NK-92 treated with Interleukin-12 subunit alpha and Interleukin-12 subunit beta, amount 100 ng/mL, for 24 hours (cell line): ENCODE results near the gene WSCD1.

Experiments
- DNase-seq: peaks from one replicate; lab custom pipeline; 2025; lab: John Stamatoyannopoulos, UW

Gene WSCD1

DNA sequence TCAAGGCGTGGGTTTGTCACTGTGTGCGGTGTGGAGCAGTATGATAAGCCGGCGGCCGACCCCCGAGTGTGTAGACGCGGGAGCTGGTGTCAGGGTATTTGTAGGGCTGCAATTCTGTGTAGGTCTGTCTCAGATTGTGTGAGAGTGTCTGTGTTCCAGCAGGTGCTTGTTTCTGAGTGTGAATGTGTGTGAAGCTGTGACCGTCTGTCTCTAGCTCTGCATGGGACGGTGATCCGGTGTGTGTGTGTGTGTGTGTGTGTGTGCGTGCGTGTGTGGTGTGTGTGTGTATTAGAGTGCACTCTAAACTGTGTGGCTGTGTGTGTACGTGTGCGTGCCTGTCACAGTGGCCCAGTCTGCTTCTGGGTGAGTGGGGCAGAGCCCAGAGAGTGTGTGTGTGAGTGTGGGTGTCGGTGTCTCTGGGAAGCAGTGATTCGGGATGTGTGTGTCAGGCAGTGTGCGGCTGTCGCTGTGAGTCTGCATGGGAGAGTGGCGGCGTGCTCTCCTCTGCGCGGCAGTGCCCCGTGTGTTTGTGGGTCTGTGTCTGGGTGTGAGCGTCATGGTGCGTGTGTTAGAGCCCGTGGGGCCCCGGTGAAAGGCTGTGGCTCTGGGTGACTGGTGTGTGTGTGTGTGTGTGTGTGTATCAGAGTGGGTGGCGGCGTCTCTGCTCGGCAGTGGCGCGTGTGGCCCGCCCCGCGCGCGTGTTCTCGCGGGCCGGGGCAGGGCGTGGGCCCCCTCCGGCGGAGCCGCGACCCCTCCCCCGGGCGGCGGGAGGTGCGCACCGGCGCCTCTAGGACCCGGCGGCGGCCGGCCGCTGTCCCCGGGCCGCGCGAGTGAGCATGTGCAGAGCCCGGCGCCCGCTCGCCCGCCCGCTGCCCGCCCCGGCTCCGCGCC, at the start of gene WSCD1:
WSCD1 (plus strand) TSS at position 841 of the 891 bp plus-strand sequence. CDS start 10,280 bp downstream, outside the sequence.
- DNase-seq = no peak

GRCh38 chr17:6021011-6021400, 49.2 kb upstream of the WSCD1 start:
- DNase-seq = no peak

DNA sequence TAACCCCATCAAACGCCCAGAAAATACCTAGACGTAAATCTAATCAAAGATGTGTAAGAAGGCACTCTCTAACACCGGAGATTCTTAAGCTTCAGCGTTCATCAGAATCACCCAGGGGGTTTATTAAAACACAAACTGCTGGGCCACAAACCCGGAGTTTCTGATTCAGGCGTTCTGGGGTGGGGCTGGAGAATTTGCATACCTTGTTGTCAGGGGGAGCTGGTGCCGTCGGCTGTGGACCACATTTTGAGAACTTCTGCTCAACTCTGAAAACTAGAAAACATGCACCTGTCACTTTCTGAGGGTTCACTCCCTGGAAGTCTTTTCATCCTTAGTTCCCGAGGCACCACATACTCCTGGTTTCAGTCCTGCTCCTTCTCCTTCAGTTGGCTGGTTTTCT, 48.6 kb upstream of the WSCD1 start:
- no peak for DNase-seq

- DNase-seq = no peak
These were observed 46.9 kb upstream of the WSCD1 start for GRCh38 chr17:6023036-6023831.

- no peak for DNase-seq
These were observed 45.6 kb upstream of the WSCD1 start for GRCh38 chr17:6024576-6024975.

- no peak for DNase-seq
These were observed 42.7 kb upstream of the WSCD1 start for GRCh38 chr17:6027342-6028024.

DNA sequence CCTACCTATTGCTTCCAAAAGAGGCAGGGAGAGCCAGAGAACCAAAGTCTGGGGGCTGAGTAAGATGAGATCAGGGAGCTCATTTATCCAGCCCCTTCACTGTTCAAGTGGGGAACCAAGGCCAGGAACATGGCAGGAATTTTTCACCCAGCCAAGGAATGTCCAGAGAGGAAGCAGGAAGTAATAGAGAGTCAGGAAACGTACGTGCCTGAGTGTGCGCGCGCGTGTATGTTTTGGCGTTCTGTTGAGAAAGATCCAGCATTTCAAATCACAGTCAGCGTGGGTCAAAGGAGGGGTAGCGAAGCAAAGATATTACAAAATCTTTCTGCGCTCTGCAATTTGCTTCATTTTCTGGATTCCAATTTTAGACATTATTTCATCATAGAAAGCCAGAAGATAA, 41.9 kb upstream of the WSCD1 start:
- no peak for DNase-seq

DNA sequence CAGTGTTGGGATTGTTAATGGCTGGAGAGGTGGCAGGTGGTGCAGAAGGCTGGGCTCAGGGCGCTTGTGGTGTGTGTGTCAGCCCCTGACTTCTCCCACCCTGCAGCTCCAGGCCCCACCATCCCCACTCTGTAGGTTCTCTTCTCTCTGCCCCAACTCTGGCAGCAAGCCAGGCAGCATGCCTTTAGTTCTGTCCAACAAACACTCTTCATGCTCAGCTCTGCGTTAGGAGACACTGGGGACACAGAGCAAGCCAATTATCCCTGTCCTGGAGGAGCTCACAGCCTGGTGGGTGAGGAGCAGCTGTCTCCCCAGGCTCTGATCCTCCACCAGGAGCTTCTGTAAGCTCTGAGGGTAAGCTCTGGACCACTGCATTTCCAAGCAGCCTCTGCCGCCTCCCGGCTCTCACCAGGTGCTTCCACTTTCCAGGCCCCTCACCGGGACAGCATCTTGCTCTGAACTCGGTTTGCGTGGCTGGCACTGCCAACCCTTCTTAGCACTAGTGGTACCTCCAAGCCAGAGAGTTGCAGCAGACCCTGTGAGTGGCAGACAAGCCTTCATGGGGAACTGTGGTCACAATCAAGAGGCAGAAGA, 34.3 kb upstream of the WSCD1 start:
- DNase-seq = no peak

DNA sequence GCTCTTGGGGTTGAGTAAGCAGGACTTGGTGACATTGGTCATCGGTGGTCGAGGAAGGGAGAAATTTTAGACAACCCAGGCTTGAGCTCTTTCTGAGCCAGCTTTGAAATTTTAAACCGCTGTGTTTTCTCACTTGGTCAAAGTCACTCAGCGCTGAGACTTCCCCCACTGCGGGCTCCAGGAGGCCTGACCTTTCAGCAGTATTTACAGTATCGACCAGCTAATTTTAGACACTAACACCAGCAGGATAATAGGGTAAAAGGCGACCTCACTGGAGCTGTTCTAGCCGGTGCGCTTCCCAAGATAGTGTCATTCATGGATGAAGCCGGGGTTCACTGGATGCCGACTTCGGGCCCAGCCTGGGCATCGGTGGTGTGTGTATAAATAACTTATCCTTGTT, 29.7 kb upstream of the WSCD1 start:
- no peak for DNase-seq

DNA sequence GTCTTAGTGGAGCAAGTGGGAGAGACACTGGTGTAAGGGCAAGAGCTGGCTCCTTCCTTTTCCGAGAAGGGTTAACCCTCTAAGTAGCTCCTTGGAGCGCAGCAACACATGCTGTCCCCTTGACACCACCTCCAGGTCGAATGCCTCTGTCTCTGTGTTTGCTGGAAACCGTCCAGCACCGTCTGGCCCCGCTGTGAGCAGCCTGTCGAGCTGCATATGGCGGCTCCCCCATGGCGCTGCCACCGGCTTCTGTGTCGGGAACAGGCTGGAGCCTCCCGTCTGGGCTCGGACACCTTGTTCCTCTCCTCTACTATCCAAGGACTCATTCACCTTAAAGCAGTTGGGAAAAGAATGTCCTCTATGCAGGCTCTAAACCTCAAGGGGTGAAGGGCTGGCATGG, 28.9 kb upstream of the WSCD1 start:
- no peak for DNase-seq

GRCh38 chr17:6043405-6043804, 26.8 kb upstream of the WSCD1 start:
- DNase-seq = no peak

- no peak for DNase-seq
These were observed 25.9 kb upstream of the WSCD1 start for GRCh38 chr17:6044261-6044660.

DNA sequence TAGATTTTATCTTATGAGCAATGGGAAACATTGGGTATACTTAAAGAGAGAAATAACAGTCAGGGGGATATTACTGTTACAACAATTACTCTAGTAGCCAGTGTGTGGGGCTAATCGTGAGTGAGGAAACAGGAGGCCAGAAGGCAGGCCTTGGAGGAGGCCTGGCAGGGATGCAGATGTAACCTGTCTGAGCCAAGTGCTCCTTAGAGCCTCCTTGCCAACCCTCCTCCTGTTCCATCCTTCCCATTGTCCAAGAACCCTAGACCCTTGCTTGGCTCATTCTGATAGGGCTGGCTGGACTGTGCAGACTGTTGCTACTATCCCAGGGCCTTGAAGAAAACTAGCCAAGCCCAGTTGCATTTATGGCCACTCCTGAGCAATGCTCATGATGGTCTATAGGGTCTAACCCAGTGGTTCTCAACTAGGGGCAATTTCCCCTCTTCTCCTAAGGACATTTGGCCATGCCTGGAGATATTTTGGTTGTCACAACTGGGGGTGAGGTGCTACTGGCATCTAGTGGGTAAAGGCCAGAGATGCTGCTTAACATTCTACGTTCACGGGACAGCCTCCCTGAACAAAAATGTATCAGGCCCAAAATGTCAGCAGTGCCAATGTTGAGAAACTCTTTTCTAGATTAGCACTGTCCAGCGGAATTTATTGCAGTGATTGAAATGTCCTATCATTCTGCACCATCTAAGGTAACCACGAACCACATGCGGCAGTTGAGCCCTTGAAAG, 24.4 kb upstream of the WSCD1 start:
- no peak for DNase-seq

GRCh38 chr17:6046431-6046830, 23.7 kb upstream of the WSCD1 start:
- DNase-seq = no peak

- no peak for DNase-seq
These were observed 23.2 kb upstream of the WSCD1 start for GRCh38 chr17:6046931-6047330.

GRCh38 chr17:6047966-6048365, 22.2 kb upstream of the WSCD1 start:
- no peak for DNase-seq

DNA sequence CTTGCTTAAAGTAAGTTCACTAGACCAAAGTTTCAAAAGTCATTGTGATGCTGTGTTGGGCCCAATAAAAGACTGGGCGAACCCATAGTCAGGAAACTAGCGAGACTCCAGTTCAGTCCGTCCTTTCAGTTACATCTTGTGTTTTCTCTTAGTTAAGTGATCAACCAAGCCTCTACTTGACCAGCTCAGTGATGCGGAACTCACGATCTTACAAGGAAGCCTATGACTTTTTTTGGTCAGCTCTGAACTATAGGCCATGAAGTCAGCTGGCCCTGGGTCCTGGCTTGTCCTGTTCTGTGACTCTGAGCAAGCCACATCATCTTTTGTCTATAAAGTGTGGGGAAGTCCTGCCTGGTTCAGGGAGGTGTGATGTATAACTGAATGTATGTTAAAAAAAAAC, 21.7 kb upstream of the WSCD1 start:
- no peak for DNase-seq

DNA sequence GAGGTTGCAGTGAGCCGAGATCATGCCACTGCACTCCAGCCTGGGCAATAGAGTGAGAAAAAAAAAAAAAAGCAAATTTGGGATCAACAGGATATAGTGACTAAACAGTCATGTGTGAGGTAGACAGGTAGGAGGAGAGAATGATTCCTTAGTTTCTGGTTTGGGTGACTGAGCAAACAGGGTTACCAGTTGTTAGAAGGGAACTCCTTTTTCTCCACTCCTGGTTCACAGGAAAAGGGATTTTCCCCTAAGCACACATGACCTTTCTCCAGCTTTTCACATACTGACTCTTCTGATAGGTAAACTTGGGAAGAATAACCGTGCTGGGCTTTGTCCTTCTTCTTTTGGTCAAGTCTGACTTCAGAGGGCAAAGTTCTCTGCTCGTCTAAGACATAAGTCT, 17.3 kb upstream of the WSCD1 start:
- no peak for DNase-seq

GRCh38 chr17:6054372-6054771, 15.8 kb upstream of the WSCD1 start:
- no peak for DNase-seq

- DNase-seq = no peak
These were observed 14.1 kb upstream of the WSCD1 start for GRCh38 chr17:6056104-6056503.

- no peak for DNase-seq
These were observed 12.6 kb upstream of the WSCD1 start for GRCh38 chr17:6057562-6057961.

DNA sequence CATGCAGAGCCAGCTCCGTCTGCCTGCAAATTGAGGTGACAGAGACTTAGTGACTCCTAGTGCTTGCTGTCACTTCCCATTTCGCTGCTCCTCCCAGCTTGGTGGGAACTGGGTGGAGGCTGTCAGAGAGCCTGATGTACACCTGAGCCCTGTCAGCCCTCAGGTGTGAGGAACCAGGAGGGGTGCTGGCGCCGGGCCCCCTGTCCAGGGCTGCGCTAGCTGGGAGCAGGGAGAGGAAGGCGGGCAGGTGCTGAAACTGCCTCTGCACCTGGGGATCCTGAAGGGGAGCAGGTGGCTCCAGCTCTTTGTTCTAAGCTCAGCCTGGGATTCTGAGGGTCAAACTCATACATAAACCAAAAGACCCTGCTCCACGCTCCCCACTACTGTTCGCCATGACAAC, 10.8 kb upstream of the WSCD1 start:
- DNase-seq = no peak
